HPDE6-E6E7 (cell line): ENCODE results near the gene ZBTB42.

Experiments
- DNase-seq: peaks from one replicate; pipeline ENCODE4 v3.0.0; 2011; ENCODE audit warnings: missing footprints; ENCODE audit errors: extremely low spot score

The ZBTB42 gene

GRCh38 chr14:104794993-104795780 lies 5.7 kb upstream of the ZBTB42 start, which contains the start of gene AKT1:
AKT1 (minus strand) TSS chr14:104795748; CDS start chr14:104792643, 3,105 bp downstream.
- no peak for DNase-seq

- no peak for DNase-seq
These were observed 4.9 kb upstream of the ZBTB42 start for GRCh38 chr14:104795781-104796686.

GRCh38 chr14:104796687-104797081 lies 4.2 kb upstream of the ZBTB42 start:
- no peak for DNase-seq

- DNase-seq: no peak
These were observed 3.5 kb upstream of the ZBTB42 start for GRCh38 chr14:104797115-104798044.

GRCh38 chr14:104798300-104799243 lies 2.3 kb upstream of the ZBTB42 start:
- no peak for DNase-seq

- DNase-seq: no peak
These were observed 1.5 kb upstream of the ZBTB42 start for GRCh38 chr14:104799244-104800014.

GRCh38 chr14:104800015-104800770 lies 708 bp upstream of the ZBTB42 start:
- DNase-seq: no peak

GRCh38 chr14:104801520-104802393 lies 856 bp downstream of the ZBTB42 start:
- DNase-seq: no peak

GRCh38 chr14:104802394-104803184 lies 1.7 kb downstream of the ZBTB42 start:
- no peak for DNase-seq

GRCh38 chr14:104803280-104803911 lies 2.5 kb downstream of the ZBTB42 start:
- DNase-seq: no peak

GRCh38 chr14:104803912-104804410 lies 3.1 kb downstream of the ZBTB42 start:
- DNase-seq: no peak

GRCh38 chr14:104804481-104805325 lies 3.8 kb downstream of the ZBTB42 start:
- no peak for DNase-seq

GRCh38 chr14:104805326-104805678 lies 4.4 kb downstream of the ZBTB42 start:
- no peak for DNase-seq

GRCh38 chr14:104805941-104806624 lies 5.2 kb downstream of the ZBTB42 start:
- no peak for DNase-seq
